Panc1 (cell line): ENCODE measurements around the gene ZSWIM7. TPM values are rescaled to one million over a fixed set of nuclear protein-coding genes. Genes with fewer than 3 reads are reported as not detected.

Experiments
- ATAC-seq: fragments of 200-7000 bp; cut with Tn5 transposase; 2 replicates; pipeline ENCODE4 v1.9.1; 2020; ENCODE audit warnings: mild to moderate bottlenecking, moderate library complexity
- BruUV-seq: library from RNA; stranded (reverse); fragments of 400-500 nt; replicated peaks from 2 replicates; lab custom pipeline; 2021; lab: Mats Ljungman, UMichigan
- CTCF ChIA-PET: fragments of 300-600 bp; sonication (Branson Sonifier 250); formaldehyde crosslinking; loops from one replicate; lab custom pipeline; 2022; ENCODE audit warnings: antibody characterized with exemption; lab: Charles Lee
- POLR2A ChIA-PET: fragments of 300-600 bp; sonication (Branson Sonifier 250); formaldehyde crosslinking; loops from one replicate; lab custom pipeline; 2022; ENCODE audit warnings: antibody characterized with exemption; lab: Charles Lee
- DNase-seq: peaks from one replicate; pipeline ENCODE4 v3.0.0-alpha.2; 2010; ENCODE audit warnings: low read depth, low spot score
- H3K27ac ChIP-seq: 2 replicates; pipeline ENCODE4 v1.5.1; 2011; ENCODE audit warnings: mild to moderate bottlenecking, low read length, inconsistent platforms
- H3K27me3 ChIP-seq: fragments of 200-500 bp; sonication (Bioruptor generic); 2 replicates; pipeline ENCODE4 v1.6.0; 2014; ENCODE audit warnings: low read length, inconsistent platforms; ENCODE audit not compliant: control insufficient read depth, insufficient read depth
- H3K36me3 ChIP-seq: fragments of 200-500 bp; sonication (Bioruptor generic); 2 replicates; pipeline ENCODE4 v1.5.1; 2014; ENCODE audit warnings: inconsistent platforms, mild to moderate bottlenecking, low read length, moderate library complexity; ENCODE audit not compliant: control insufficient read depth, insufficient read depth
- H3K4me1 ChIP-seq: 2 replicates; pipeline ENCODE4 v1.5.1; 2011; ENCODE audit warnings: inconsistent platforms, mild to moderate bottlenecking, low read length, moderate library complexity; ENCODE audit not compliant: control insufficient read depth, insufficient read depth
- H3K4me3 ChIP-seq, 2 experiments: 2 replicates each; pipeline ENCODE4 v1.5.1; 2011 to 2012; ENCODE audit warnings: low read depth in 2 of 2, low read length in 2 of 2, mild to moderate bottlenecking in 2 of 2, inconsistent platforms in 1 of 2, moderate library complexity in 1 of 2
- H3K9me3 ChIP-seq: fragments of 200-500 bp; sonication (Bioruptor generic); 2 replicates; pipeline ENCODE4 v1.5.1; 2014; ENCODE audit warnings: low read depth, mild to moderate bottlenecking, inconsistent platforms, low read length, moderate library complexity; ENCODE audit not compliant: control insufficient read depth, insufficient read depth
- REST ChIP-seq, 2 experiments: IDR thresholded peaks; 2 replicates each; pipeline ENCODE4 v1.6.1; 2011 to 2012; ENCODE audit warnings: low read depth in 2 of 2, control low read depth in 1 of 2, low read length in 1 of 2, mild to moderate bottlenecking in 1 of 2, moderate library complexity in 1 of 2; ENCODE audit not compliant: insufficient read depth in 1 of 2
- SIN3A ChIP-seq: IDR thresholded peaks from 2 replicates; pipeline ENCODE4 v1.6.1; 2012; ENCODE audit warnings: low read depth, mild to moderate bottlenecking, low read length, moderate library complexity, borderline replicate concordance; ENCODE audit not compliant: insufficient read depth
- in situ Hi-C: cut with HindIII; loops from 2 replicates; pipeline ENCODE4 v1.10.0; 2016; ENCODE audit warnings: low sequenced_read_pairs, low pct_unique_long_range_greater_than_20kb
- intact Hi-C: fragments of 100-400 bp; cut with micrococcal nuclease; formaldehyde crosslinking; loops from one replicate; pipeline ENCODE4 v1.10.0; 2022; ENCODE audit not compliant: unreplicated experiment
- total RNA-seq: library from RNA; stranded (reverse); gene quantifications from one replicate; pipeline ENCODE4 v1.2.1, GENCODE V29; 2021; ENCODE audit not compliant: unreplicated experiment

The ZSWIM7 gene
- total RNA-seq, 1 experiment from 2014 or later = 17.5 TPM

- no peak for TF ChIP-seq REST (IDR thresholded peaks at IDR 0.05; ENCODE audit: insufficient read depth in 1 of 2, low read depth in 2 of 2, low read length in 1 of 2)
- in situ Hi-C loops (no loop called here), intact Hi-C loops (loop anchor here (2.0 to 5.0 kb wide), 2 partner anchors 53 to 171 kb away; partner anchors contain the start of gene ADORA2B)
- ATAC-seq = no peak
- POLR2A ChIA-PET = no interaction called here
- peak overlapping the region; percentile 77 to 81 for H3K4me3 ChIP-seq
- BruUV-seq = TSS peak; percentile 91
- peaks cover 13% of the 10 kb centered on the region for H3K36me3 ChIP-seq
- DNase-seq = no peak
- H3K4me1 ChIP-seq = peaks cover 5% of the 10 kb centered on the region; the same call in 1 of the 2 replicates
- H3K9me3 ChIP-seq = peaks cover 4% of the 10 kb centered on the region; the same call in 1 of the 2 replicates
- H3K27me3 ChIP-seq = no peaks in the 10 kb centered on the region
- H3K27ac ChIP-seq = peak overlapping the region; percentile 89
- CTCF ChIA-PET = interaction anchor here (0.6 to 1.7 kb wide), 2 partner anchors 53 to 527 kb away, joined by 6 to 8 read pairs; partner anchors contain the start of gene ADORA2B
Observed at GRCh38 chr17:15998031-15998562, 1.4 kb downstream of the ZSWIM7 start.

DNA sequence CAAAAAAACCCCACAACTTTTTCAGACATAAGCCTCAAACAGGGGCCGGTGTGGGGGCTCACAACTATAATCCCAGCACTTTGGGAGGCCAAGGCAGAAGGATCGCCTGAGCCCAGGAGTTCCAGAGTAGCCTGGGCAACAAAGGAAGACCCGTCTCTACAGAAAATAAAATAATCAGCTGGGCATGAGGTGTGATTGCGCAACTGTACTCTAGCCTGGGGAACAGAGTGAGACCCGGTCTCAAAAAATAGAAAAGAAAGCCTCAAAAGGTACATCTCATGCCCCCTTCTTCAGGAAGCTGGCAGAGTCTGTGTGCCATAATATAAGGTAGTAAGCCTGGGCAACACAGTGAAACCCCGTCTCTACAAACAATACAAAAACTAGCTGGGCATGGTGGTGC lies 3.2 kb downstream of the ZSWIM7 start:
- intact Hi-C loops (loop anchor here (5.0 kb wide), 1 partner anchor 169 kb away; no protein-coding TSS in a partner anchor), in situ Hi-C loops (no loop called here)
- ChIA-PET POLR2A (no interaction called here), CTCF (interaction anchor here (0.7 kb wide), 1 partner anchor 30 kb away, joined by 3 read pairs; no protein-coding TSS in a partner anchor)
- no TSS peak for BruUV-seq
- TF ChIP-seq SIN3A (no peak), REST (IDR thresholded peaks at IDR 0.05; ENCODE audit: insufficient read depth in 1 of 2, low read depth in 2 of 2, low read length in 1 of 2) (no peak)
- Histone ChIP-seq H3K27me3 (no peaks in the 10 kb centered on the region), H3K27ac (no peak overlapping the region), H3K9me3 (peaks cover 2% of the 10 kb centered on the region; the same call in 1 of the 2 replicates), H3K4me3 (no peak overlapping the region), H3K4me1 (peaks cover 5% of the 10 kb centered on the region; the same call in 1 of the 2 replicates), H3K36me3 (peaks cover 5% of the 10 kb centered on the region; the same call in 1 of the 2 replicates)
- ATAC-seq (no peak), DNase-seq (no peak)
